NT2/D1 (cell line): ENCODE data around the gene UGT2A3.

Experiments used
- DNase-seq: peaks from one replicate; pipeline ENCODE4 v3.0.0-alpha.2; 2011; ENCODE audit warnings: low read depth, low spot score
- H3K27me3 ChIP-seq: 2 replicates; pipeline ENCODE4 v1.6.0; 2011; ENCODE audit warnings: mild to moderate bottlenecking; ENCODE audit not compliant: insufficient read length, insufficient read depth
- H3K36me3 ChIP-seq: 2 replicates; pipeline ENCODE4 v1.6.1; 2011; ENCODE audit warnings: mild to moderate bottlenecking, low read length, mixed read lengths; ENCODE audit not compliant: insufficient read depth, insufficient read length
- H3K4me1 ChIP-seq: 2 replicates; pipeline ENCODE4 v1.5.1; 2011; ENCODE audit not compliant: insufficient read depth, insufficient read length
- H3K4me3 ChIP-seq: 2 replicates; pipeline ENCODE4 v1.5.1; 2011; ENCODE audit warnings: low read depth; ENCODE audit not compliant: insufficient read length
- H3K9ac ChIP-seq: 2 replicates; pipeline ENCODE4 v1.6.0; 2011; ENCODE audit warnings: low read depth; ENCODE audit not compliant: insufficient read length
- H3K9me3 ChIP-seq: 2 replicates; pipeline ENCODE4 v1.5.1; 2011; ENCODE audit warnings: mild to moderate bottlenecking, low read length; ENCODE audit not compliant: insufficient read depth
- SUZ12 ChIP-seq: IDR thresholded peaks from 2 replicates; pipeline ENCODE4 v1.6.1; 2011; ENCODE audit not compliant: insufficient read length, insufficient read depth; ENCODE audit errors: extremely low read depth
- YY1 ChIP-seq: IDR thresholded peaks from 2 replicates; pipeline ENCODE4 v1.6.1; 2011; ENCODE audit not compliant: insufficient read length, insufficient read depth
- ZNF274 ChIP-seq: IDR thresholded peaks from 2 replicates; pipeline ENCODE4 v1.6.1; 2011; ENCODE audit warnings: mild to moderate bottlenecking, low read depth, low read length

The UGT2A3 gene

GRCh38 chr4:68951078-68951805 is at the start of gene UGT2A3:
UGT2A3 (minus strand) TSS chr4:68951804; CDS start chr4:68951760, 44 bp downstream.
- Histone ChIP-seq H3K36me3 (no peaks in the 10 kb centered on the region), H3K4me1 (no peaks in the 10 kb centered on the region), H3K27me3 (no peaks in the 10 kb centered on the region), H3K4me3 (no peak within 1 kb of the TSS), H3K9me3 (no peaks in the 10 kb centered on the region), H3K9ac (no peak within 1 kb of the TSS)
- TF ChIP-seq SUZ12 (no peak), ZNF274 (no peak), YY1 (no peak)
- peak; percentile 2 for DNase-seq

- no peaks in the 10 kb centered on the region for H3K9me3 ChIP-seq
- H3K4me3 ChIP-seq: no peak overlapping the region
- H3K9ac ChIP-seq: no peak overlapping the region
- TF ChIP-seq YY1 (no peak), SUZ12 (no peak), ZNF274 (no peak)
- no peaks in the 10 kb centered on the region for H3K36me3 ChIP-seq
- H3K27me3 ChIP-seq: no peaks in the 10 kb centered on the region
- H3K4me1 ChIP-seq: no peaks in the 10 kb centered on the region
- no peak for DNase-seq
These were observed 45.4 kb upstream of the UGT2A3 start for GRCh38 chr4:68997040-68997439.

- no peaks in the 10 kb centered on the region for H3K9me3 ChIP-seq
- TF ChIP-seq SUZ12 (no peak), YY1 (no peak), ZNF274 (no peak)
These were observed 43.7 kb upstream of the UGT2A3 start for GRCh38 chr4:68995292-68995691.

GRCh38 chr4:68987007-68987406 is 35.4 kb upstream of the UGT2A3 start:
- no peak overlapping the region for H3K4me3 ChIP-seq

More at GRCh38 chr4:68995292-68995691, 43.7 kb upstream of the UGT2A3 start:
- Histone ChIP-seq H3K36me3 (no peaks in the 10 kb centered on the region), H3K4me3 (no peak overlapping the region), H3K4me1 (no peaks in the 10 kb centered on the region), H3K9ac (no peak overlapping the region), H3K27me3 (no peaks in the 10 kb centered on the region)
- no peak for DNase-seq

GRCh38 chr4:68985442-68985841 is 33.8 kb upstream of the UGT2A3 start:
- no peaks in the 10 kb centered on the region for H3K27me3 ChIP-seq
- TF ChIP-seq SUZ12: no peak
- H3K36me3 ChIP-seq: no peaks in the 10 kb centered on the region
- H3K4me3 ChIP-seq: no peak overlapping the region
- H3K9me3 ChIP-seq: 0 out of 2 replicates have a peak, but pooled peaks cover 3% of the 10 kb centered on the region
- DNase-seq: no peak
- no peak overlapping the region for H3K9ac ChIP-seq
- no peaks in the 10 kb centered on the region for H3K4me1 ChIP-seq

More at GRCh38 chr4:68987007-68987406, 35.4 kb upstream of the UGT2A3 start:
- Histone ChIP-seq H3K4me1 (no peaks in the 10 kb centered on the region), H3K9me3 (0 out of 2 replicates have a peak, but pooled peaks cover 3% of the 10 kb centered on the region), H3K9ac (no peak overlapping the region), H3K27me3 (no peaks in the 10 kb centered on the region), H3K36me3 (no peaks in the 10 kb centered on the region)
- DNase-seq: no peak
- TF ChIP-seq ZNF274 (no peak), SUZ12 (no peak), YY1 (no peak)

GRCh38 chr4:68984947-68985346 is 33.3 kb upstream of the UGT2A3 start:
- Histone ChIP-seq H3K9me3 (0 out of 2 replicates have a peak, but pooled peaks cover 3% of the 10 kb centered on the region), H3K9ac (no peak overlapping the region), H3K4me3 (no peak overlapping the region), H3K36me3 (no peaks in the 10 kb centered on the region), H3K4me1 (no peaks in the 10 kb centered on the region), H3K27me3 (no peaks in the 10 kb centered on the region)
- TF ChIP-seq YY1: no peak
- TF ChIP-seq SUZ12: no peak
- DNase-seq: no peak

GRCh38 chr4:68963374-68963773 is 11.8 kb upstream of the UGT2A3 start:
- TF ChIP-seq YY1 (no peak), ZNF274 (no peak), SUZ12 (no peak)
- no peak overlapping the region for H3K9ac ChIP-seq
- no peaks in the 10 kb centered on the region for H3K9me3 ChIP-seq
- H3K27me3 ChIP-seq: no peaks in the 10 kb centered on the region
- H3K4me3 ChIP-seq: no peak overlapping the region
- H3K4me1 ChIP-seq: no peaks in the 10 kb centered on the region
- no peak for DNase-seq
- H3K36me3 ChIP-seq: no peaks in the 10 kb centered on the region
